Upper lobe of left lung (tissue), 4 donors: ENCODE data around the gene TSPAN7.
A peak's percentile ranks its signal among the peaks of the same experiment; 100 is the strongest.

Experiments
- CTCF ChIP-seq, 6 experiments: fragments of 450-650 bp in 4 of 6; fragments of 200-600 bp in 2 of 6; sonication (generic) in 2 of 6; IDR thresholded peaks; one replicate each; pipeline ENCODE4 v1.5.1; 2016 to 2019; ENCODE audit warnings: antibody characterized with exemption in 6 of 6
- EP300 ChIP-seq, 4 donors: sonication (generic); formaldehyde crosslinking; IDR thresholded peaks; one replicate each; pipeline ENCODE4 v1.5.1; 2017; ENCODE audit warnings: antibody characterized with exemption in 4 of 4, control low read depth in 2 of 4
- POLR2A ChIP-seq, 4 donors: fragments of 450-650 bp; IDR thresholded peaks; one replicate each; pipeline ENCODE4 v1.5.1; 2016 to 2017; ENCODE audit warnings: antibody characterized with exemption in 4 of 4, mild to moderate bottlenecking in 2 of 4
- POLR2AphosphoS5 ChIP-seq, 2 donors: sonication (generic); formaldehyde crosslinking; IDR thresholded peaks; one replicate each; pipeline ENCODE4 v1.5.1; 2017; ENCODE audit warnings: antibody characterized with exemption in 2 of 2

GRCh38 chrX:38718311-38718710, 157.0 kb downstream of the TSPAN7 start:
- TF ChIP-seq CTCF (IDR thresholded peaks at IDR 0.05) = peak in 1 of 6 experiments; percentile 7
- no peak for TF ChIP-seq POLR2AphosphoS5 (IDR thresholded peaks at IDR 0.05)
- no peak for TF ChIP-seq EP300 (IDR thresholded peaks at IDR 0.05)
- TF ChIP-seq POLR2A (IDR thresholded peaks at IDR 0.05) = no peak
